ENCODE measurements around the gene ZER1.
A peak's percentile ranks its signal among the peaks of the same experiment; 100 is the strongest.

Gene ZER1

GRCh38 chr9:128732576-128732975 is 39.2 kb downstream of the ZER1 start:
- DNase-seq = no peak

GRCh38 chr9:128731691-128732090 is 40.0 kb downstream of the ZER1 start:
- no peak for DNase-seq

GRCh38 chr9:128731093-128731492 is 40.6 kb downstream of the ZER1 start:
- no peak for DNase-seq

- no peak for DNase-seq
Observed at GRCh38 chr9:128729766-128730517, 41.8 kb downstream of the ZER1 start.

DNA sequence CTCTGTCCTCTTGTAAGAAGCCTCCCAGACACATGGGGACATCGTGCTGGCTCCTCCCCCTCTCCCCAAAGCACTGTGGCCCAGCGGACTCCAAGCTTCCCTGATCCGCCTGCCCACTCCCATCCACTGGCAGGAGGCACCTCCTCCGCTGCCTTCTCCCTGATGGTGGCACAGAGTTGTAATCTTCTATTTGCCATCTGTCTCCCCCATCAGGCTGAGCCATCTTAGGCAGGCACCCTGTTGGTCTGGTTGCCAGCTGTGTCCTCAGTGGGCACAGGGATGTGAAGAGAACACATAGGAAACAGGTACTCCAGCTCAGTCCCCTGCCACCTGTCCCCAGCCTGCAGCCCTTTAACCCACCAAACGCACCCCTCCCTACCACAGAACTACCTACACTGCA is 42.4 kb downstream of the ZER1 start:
- DNase-seq = no peak

- DNase-seq = no peak
Observed at GRCh38 chr9:128728298-128728697, 43.4 kb downstream of the ZER1 start.

GRCh38 chr9:128727640-128728248 is 44.0 kb downstream of the ZER1 start:
- no peak for DNase-seq

DNA sequence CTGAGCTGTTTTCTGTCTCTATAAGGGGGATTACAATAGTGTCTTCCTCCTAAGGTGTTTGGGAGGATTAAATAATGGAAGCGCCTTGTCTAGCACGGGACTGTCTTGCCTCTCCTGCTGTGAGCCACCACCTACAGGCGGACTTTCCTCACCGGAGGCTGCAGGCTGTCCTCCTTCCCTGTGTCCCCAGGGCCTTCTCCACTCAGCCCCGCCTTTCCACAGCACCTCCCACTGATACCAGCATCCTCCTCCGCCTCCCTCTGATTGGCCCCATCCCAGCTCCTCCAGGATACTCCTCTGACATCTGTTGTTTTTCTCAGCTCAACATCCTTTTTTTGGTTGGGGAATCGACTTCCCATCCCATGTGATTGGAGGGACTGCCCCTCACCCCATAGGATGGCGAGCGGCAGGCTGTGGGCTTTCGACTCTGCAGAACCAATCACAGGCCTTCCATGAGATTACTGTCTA is 46.9 kb downstream of the ZER1 start:
- no peak for DNase-seq

- peak; percentile 98 for DNase-seq
Observed at GRCh38 chr9:128723866-128724743, 47.6 kb downstream of the ZER1 start, which contains the start of gene ZDHHC12. TSS of gene ZDHHC12 (minus strand) at chr9:128724127. CDS start at chr9:128724093, 34 bp downstream.

GRCh38 chr9:128723352-128723865 is 48.3 kb downstream of the ZER1 start:
- no peak for DNase-seq

- no peak for DNase-seq
Observed at GRCh38 chr9:128722380-128723351, 49.1 kb downstream of the ZER1 start.

DNA sequence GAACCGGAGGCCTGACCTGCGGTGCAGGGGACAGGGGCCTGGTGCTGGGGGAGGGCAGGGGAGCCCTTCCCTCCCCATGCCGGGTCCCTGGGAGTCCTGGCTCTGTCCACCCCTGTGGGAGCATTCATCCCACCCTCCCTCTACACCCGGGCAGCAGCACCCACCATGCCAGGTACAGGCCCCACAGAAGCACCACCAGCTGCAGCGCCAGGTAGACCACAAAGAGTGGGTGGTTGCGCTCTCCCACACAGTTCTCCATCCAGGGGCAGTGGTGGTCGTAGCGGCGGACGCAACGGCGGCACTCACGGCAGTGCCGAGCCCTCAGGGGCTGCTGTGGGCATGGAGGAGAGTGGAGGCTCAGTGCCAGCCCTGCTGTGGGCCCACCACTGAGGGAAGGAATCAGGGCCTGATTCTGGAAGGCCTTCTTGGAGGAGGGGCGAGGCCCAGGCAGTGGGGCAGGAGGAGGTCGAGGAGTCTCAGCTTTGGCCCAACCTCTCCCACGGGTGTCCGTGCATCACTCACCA is 50.2 kb downstream of the ZER1 start:
- DNase-seq = no peak

DNA sequence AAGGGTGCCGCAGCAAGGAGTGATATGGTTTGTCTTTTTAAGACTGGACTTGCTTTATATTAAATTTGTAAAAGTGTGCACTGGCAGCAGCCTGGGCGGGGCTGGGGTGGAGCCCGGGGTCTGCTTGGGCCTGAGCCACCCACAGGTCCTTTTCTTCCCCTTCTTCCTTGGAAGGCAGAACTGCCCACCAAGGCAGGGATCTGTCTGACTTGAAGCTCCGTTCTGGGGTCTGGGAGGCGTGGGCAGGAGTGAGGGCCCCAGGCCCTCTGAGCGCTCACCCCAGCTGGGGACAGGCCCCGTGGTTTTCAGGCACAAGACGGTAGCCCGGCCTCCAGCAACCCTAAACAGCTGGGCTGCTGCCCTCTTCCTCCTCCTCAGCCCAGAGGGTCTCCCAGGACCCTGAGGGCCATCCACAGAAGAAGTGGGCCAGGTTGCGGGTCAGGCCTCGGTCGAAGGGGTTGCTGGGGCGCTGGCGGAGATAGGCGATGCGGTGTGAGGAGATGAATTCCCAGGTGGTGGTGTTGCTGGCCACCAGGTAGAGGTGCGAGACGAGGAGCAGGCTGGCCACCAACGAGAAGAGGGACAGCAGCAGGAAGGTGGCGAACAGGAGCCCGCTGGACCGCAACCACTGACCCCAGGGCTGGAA is 50.8 kb downstream of the ZER1 start:
- no peak for DNase-seq

GRCh38 chr9:128719919-128720605 is 51.7 kb downstream of the ZER1 start:
- no peak for DNase-seq

DNA sequence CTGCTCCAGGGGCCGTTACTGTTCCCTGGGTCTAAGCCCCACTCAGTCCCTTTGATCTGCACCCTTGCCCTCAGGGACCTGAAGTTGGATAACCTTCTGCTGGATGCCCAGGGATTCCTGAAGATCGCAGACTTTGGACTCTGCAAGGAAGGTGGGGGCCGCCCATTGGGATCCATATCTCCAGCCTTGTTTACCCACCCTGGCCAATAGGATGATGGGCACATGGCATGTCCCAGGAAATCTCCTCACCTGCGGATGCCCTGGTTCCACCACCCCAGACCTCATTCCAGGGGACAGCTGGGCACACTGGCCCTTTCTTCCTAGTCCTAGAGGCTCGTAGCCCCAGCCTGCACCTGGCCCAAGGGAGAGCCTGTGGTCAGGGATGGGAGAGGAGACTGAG is 53.3 kb downstream of the ZER1 start:
- DNase-seq = no peak

DNA sequence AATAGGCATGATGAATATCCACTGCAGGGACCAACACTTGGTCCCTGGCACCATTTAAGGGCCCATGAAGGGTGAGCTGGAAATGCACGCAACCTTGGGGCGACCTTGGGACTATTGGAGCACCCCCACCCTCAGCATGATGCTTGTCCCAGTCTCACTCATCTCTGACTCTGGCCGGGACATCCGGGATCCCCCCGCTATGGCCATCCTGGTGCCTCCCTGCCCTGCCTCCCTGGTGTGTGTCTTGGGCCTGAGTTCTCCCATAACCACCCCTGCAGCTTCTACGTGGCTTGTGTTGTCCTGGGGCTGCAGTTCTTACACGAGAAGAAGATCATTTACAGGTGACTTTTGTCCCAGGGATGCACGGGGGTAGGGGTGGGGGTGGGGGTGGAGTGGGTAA is 53.7 kb downstream of the ZER1 start:
- DNase-seq = no peak

- no peak for DNase-seq
Observed at GRCh38 chr9:128716581-128717254, 55.0 kb downstream of the ZER1 start.

GRCh38 chr9:128715436-128715750 is 56.3 kb downstream of the ZER1 start:
- DNase-seq = no peak

GRCh38 chr9:128714586-128715435 is 56.9 kb downstream of the ZER1 start:
- no peak for DNase-seq
